ENCODE results near the gene CYTH2. TPM values are rescaled to one million over a fixed set of nuclear protein-coding genes. Genes with fewer than 3 reads are reported as not detected.

CYTH2 gene, protein sequence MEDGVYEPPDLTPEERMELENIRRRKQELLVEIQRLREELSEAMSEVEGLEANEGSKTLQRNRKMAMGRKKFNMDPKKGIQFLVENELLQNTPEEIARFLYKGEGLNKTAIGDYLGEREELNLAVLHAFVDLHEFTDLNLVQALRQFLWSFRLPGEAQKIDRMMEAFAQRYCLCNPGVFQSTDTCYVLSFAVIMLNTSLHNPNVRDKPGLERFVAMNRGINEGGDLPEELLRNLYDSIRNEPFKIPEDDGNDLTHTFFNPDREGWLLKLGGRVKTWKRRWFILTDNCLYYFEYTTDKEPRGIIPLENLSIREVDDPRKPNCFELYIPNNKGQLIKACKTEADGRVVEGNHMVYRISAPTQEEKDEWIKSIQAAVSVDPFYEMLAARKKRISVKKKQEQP
- 314 and 397 TPM in 2 replicates for polyA plus RNA-seq
- polyA minus RNA-seq, result 162 and 163 TPM in 2 replicates

DNA sequence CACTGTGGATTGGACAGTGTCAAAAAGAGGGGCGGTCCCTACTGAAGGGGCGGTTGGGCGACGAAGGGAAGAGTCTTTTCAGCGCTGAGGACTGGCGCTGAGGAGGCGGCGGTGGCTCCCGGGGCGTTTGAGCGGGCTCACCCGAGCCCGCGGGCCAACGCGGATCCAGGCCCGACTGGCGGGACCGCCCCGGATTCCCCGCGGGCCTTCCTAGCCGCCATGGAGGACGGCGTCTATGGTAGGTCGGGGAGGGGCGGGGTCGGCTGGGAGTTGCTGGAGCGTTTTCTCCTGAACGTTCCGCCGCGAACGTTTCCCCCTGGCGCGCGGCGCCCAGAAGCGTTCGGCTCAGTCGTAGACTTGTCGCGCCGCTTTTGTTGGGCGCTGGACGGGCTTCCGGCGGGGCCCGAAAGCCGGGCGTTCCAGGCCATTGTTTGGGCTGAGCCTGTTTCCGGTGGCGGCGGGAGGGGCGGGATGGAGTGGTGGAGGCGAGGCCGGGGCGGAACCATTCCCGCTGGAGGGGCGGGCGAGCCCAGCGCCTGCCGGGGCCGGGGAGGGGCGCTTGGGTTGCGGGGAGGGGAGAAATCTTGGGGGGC is at the start of gene CYTH2:
TSS of gene CYTH2 (plus strand) at position 81 of the 593 bp plus-strand sequence. CDS start at position 220, 139 bp downstream.
- peak within 1 kb of the TSS; percentile 54 for H3K4me2 ChIP-seq (ENCODE audit: low read length)
- H3K27me3 ChIP-seq (ENCODE audit: insufficient read depth, low read depth, low read length), result no peaks in the 10 kb centered on the region
- peak within 1 kb of the TSS; percentile 99 for H3K9ac ChIP-seq (ENCODE audit: low read length)
- peak within 1 kb of the TSS; percentile 96 for H3K4me3 ChIP-seq (ENCODE audit: low read length)
- H2AFZ ChIP-seq (ENCODE audit: low read depth, low read length), result peak within 1 kb of the TSS; percentile 73
- no peaks in the 10 kb centered on the region for H3K9me3 ChIP-seq (ENCODE audit: low read length)
- peak within 1 kb of the TSS; percentile 97 for H3K27ac ChIP-seq (ENCODE audit: low read length)
- H3F3A ChIP-seq (ENCODE audit: insufficient read depth, low read length, poor library complexity, severe bottlenecking), result no peaks in the 10 kb centered on the region
- H4K20me1 ChIP-seq (ENCODE audit: insufficient read depth), result peaks cover 6% of the 10 kb centered on the region
- H3K36me3 ChIP-seq (ENCODE audit: insufficient read depth, low read length), result no peaks in the 10 kb centered on the region
- TF ChIP-seq CTCF (IDR thresholded peaks at IDR 0.05; ENCODE audit: poor library complexity, severe bottlenecking) (no peak), EP300 (conservative IDR thresholded peaks at IDR 0.05; ENCODE audit: poor library complexity, severe bottlenecking) (peak; percentile 59), MXI1 (conservative IDR thresholded peaks at IDR 0.05; ENCODE audit: poor library complexity, severe bottlenecking) (peak; percentile 5), POLR2AphosphoS5 (IDR thresholded peaks at IDR 0.05) (peak; percentile 96), SMC3 (conservative IDR thresholded peaks at IDR 0.05; ENCODE audit: poor library complexity) (peak; percentile 60), EZH2 (IDR thresholded peaks at IDR 0.05; ENCODE audit: borderline replicate concordance, insufficient read depth, low read length, poor library complexity, severe bottlenecking) (no peak), TAF1 (IDR thresholded peaks at IDR 0.05; ENCODE audit: low read depth) (peak; percentile 98), RAD21 (conservative IDR thresholded peaks at IDR 0.05) (peak; percentile 47)
- TF ChIP-seq, protein P1, sequence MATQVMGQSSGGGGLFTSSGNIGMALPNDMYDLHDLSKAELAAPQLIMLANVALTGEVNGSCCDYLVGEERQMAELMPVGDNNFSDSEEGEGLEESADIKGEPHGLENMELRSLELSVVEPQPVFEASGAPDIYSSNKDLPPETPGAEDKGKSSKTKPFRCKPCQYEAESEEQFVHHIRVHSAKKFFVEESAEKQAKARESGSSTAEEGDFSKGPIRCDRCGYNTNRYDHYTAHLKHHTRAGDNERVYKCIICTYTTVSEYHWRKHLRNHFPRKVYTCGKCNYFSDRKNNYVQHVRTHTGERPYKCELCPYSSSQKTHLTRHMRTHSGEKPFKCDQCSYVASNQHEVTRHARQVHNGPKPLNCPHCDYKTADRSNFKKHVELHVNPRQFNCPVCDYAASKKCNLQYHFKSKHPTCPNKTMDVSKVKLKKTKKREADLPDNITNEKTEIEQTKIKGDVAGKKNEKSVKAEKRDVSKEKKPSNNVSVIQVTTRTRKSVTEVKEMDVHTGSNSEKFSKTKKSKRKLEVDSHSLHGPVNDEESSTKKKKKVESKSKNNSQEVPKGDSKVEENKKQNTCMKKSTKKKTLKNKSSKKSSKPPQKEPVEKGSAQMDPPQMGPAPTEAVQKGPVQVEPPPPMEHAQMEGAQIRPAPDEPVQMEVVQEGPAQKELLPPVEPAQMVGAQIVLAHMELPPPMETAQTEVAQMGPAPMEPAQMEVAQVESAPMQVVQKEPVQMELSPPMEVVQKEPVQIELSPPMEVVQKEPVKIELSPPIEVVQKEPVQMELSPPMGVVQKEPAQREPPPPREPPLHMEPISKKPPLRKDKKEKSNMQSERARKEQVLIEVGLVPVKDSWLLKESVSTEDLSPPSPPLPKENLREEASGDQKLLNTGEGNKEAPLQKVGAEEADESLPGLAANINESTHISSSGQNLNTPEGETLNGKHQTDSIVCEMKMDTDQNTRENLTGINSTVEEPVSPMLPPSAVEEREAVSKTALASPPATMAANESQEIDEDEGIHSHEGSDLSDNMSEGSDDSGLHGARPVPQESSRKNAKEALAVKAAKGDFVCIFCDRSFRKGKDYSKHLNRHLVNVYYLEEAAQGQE (IDR thresholded peaks at IDR 0.05; ENCODE audit: borderline replicate concordance), result peak; percentile 95
- H3K79me2 ChIP-seq (replicated peaks; ENCODE audit: insufficient read depth, low read length), result peaks cover 25% of the 10 kb centered on the region
- no peaks in the 10 kb centered on the region for H3K9me2 ChIP-seq (ENCODE audit: insufficient read depth, low read length)

GRCh38 chr19:48421548-48421947 is 47.6 kb upstream of the CYTH2 start:
- Histone ChIP-seq H3K27ac (ENCODE audit: low read length) (no peak overlapping the region), H3K36me3 (ENCODE audit: insufficient read depth, low read length) (no peaks in the 10 kb centered on the region), H3K27me3 (ENCODE audit: insufficient read depth, low read depth, low read length) (no peaks in the 10 kb centered on the region), H4K20me1 (ENCODE audit: insufficient read depth) (no peaks in the 10 kb centered on the region), H3K4me2 (ENCODE audit: low read length) (no peak overlapping the region), H2AFZ (ENCODE audit: low read depth, low read length) (no peak overlapping the region), H3K9me3 (ENCODE audit: low read length) (no peaks in the 10 kb centered on the region), H3K79me2 (replicated peaks; ENCODE audit: insufficient read depth, low read length) (no peaks in the 10 kb centered on the region), H3K9ac (ENCODE audit: low read length) (no peak overlapping the region), H3F3A (ENCODE audit: insufficient read depth, low read length, poor library complexity, severe bottlenecking) (no peaks in the 10 kb centered on the region), H3K9me2 (ENCODE audit: insufficient read depth, low read length) (no peaks in the 10 kb centered on the region), H3K4me3 (ENCODE audit: low read length) (no peak overlapping the region)
- TF ChIP-seq SMC3 (conservative IDR thresholded peaks at IDR 0.05; ENCODE audit: poor library complexity) (no peak), CTCF (IDR thresholded peaks at IDR 0.05; ENCODE audit: poor library complexity, severe bottlenecking) (no peak), MXI1 (conservative IDR thresholded peaks at IDR 0.05; ENCODE audit: poor library complexity, severe bottlenecking) (no peak), EZH2 (IDR thresholded peaks at IDR 0.05; ENCODE audit: borderline replicate concordance, insufficient read depth, low read length, poor library complexity, severe bottlenecking) (no peak), TAF1 (IDR thresholded peaks at IDR 0.05; ENCODE audit: low read depth) (no peak), EP300 (conservative IDR thresholded peaks at IDR 0.05; ENCODE audit: poor library complexity, severe bottlenecking) (no peak), POLR2AphosphoS5 (IDR thresholded peaks at IDR 0.05) (no peak), RAD21 (conservative IDR thresholded peaks at IDR 0.05) (no peak)
- TF ChIP-seq, protein P1 (IDR thresholded peaks at IDR 0.05; ENCODE audit: borderline replicate concordance), result no peak
